ENCODE results near the gene B3GLCT.

DNA sequence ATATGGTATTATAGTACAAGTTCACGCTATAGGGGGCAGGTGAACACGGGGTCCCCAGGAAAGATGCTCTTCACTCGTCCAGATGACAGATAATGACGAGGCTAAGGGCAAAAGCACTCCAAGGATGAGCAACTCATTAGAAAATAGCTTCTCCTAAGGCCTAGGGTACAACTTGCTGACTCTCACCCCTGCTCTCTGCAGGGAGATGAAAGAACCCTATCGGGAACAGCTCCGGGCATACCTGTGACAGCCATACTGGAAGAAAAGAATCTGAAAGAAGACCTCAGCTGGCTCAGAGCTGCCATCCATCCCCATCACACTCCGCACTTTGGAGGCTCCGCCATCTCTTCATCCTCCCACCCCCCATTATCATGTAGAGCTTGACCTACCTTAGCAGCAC, 20.5 kb upstream of the B3GLCT start:
- TF ChIP-seq, protein P1, sequence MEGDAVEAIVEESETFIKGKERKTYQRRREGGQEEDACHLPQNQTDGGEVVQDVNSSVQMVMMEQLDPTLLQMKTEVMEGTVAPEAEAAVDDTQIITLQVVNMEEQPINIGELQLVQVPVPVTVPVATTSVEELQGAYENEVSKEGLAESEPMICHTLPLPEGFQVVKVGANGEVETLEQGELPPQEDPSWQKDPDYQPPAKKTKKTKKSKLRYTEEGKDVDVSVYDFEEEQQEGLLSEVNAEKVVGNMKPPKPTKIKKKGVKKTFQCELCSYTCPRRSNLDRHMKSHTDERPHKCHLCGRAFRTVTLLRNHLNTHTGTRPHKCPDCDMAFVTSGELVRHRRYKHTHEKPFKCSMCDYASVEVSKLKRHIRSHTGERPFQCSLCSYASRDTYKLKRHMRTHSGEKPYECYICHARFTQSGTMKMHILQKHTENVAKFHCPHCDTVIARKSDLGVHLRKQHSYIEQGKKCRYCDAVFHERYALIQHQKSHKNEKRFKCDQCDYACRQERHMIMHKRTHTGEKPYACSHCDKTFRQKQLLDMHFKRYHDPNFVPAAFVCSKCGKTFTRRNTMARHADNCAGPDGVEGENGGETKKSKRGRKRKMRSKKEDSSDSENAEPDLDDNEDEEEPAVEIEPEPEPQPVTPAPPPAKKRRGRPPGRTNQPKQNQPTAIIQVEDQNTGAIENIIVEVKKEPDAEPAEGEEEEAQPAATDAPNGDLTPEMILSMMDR (IDR thresholded peaks at IDR 0.05 in 8 of 11, conservative IDR thresholded peaks at IDR 0.05 in 3 of 11) = no peak
- TF ChIP-seq POLR2A (IDR thresholded peaks at IDR 0.05) = no peak

Measured in spleen (tissue), 7 donors.